ENCODE data around the gene SNX9. TPM values are rescaled to one million over a fixed set of nuclear protein-coding genes. Genes with fewer than 3 reads are reported as not detected.

Gene SNX9
- total and polyA plus RNA-seq, 2 donors (not counting 1 experiment from before 2014, with no cell fraction given): 10.0 to 50.7 TPM

- POLR2A ChIA-PET: no interaction called here
- peaks cover 97% of the 10 kb centered on the region for H3K79me2 ChIP-seq (ENCODE audit: control insufficient read depth, insufficient read depth, low read length)
- no peak overlapping the region for H3K4me2 ChIP-seq (replicated peaks; ENCODE audit: low read depth, low read length, poor library complexity, severe bottlenecking)
- intact Hi-C loops (cut with micrococcal nuclease): no loop called here
- H3K9me3 ChIP-seq (ENCODE audit: control extremely low read depth in 1 of 3, control insufficient read depth in 2 of 3, insufficient read depth in 1 of 3, low read length in 2 of 3): peaks cover 0 to 15% (median 9%) of the 10 kb centered on the region in 3 donors
- H3K27ac Mint-ChIP-seq: no peak overlapping the region
- H3K36me3 ChIP-seq (replicated peaks in 1 of 2; ENCODE audit: control extremely low read depth in 1 of 2, control insufficient read depth in 1 of 2, extremely low read depth in 1 of 2, insufficient read depth in 2 of 2, low read length in 1 of 2): peaks cover 1 to 4% of the 10 kb centered on the region in 2 experiments
- H3K27ac ChIP-seq (ENCODE audit: low read length in 2 of 2): no peak overlapping the region
- DNase-seq (no peak), ATAC-seq (ENCODE audit: low read depth) (no peak)
- no peaks in the 10 kb centered on the region for H3K27me3 Mint-ChIP-seq
- H3K4me3 ChIP-seq (ENCODE audit: control extremely low read depth in 1 of 5, extremely low read depth in 1 of 5, insufficient read depth in 1 of 5, low read depth in 2 of 5, low read length in 4 of 5): no peak overlapping the region
- WGBS (ENCODE audit: insufficient coverage): 100% methylated on average over 1 of the region's 3 CpGs
- H4K20me1 ChIP-seq (ENCODE audit: control insufficient read depth, insufficient read depth, low read length, poor library complexity, severe bottlenecking): peaks cover 72% of the 10 kb centered on the region
- CTCF ChIA-PET: interaction anchor here (1.6 kb wide), 2 partner anchors 41 to 76 kb away, joined by 5 to 9 read pairs; no protein-coding TSS in a partner anchor
- H3K9ac ChIP-seq (ENCODE audit: low read length): no peak overlapping the region
- no peak overlapping the region for H3K4me3 Mint-ChIP-seq
- peaks cover 25 to 30% of the 10 kb centered on the region in 2 donors for H3K4me1 ChIP-seq (ENCODE audit: control insufficient read depth in 2 of 2, insufficient read depth in 2 of 2, low read length in 2 of 2)
- H2AFZ ChIP-seq (ENCODE audit: insufficient read depth, low read depth, low read length, poor library complexity, severe bottlenecking): no peak overlapping the region
- H3K27me3 ChIP-seq (replicated peaks in 1 of 4; ENCODE audit: control extremely low read depth in 1 of 4, control insufficient read depth in 3 of 4, insufficient read depth in 4 of 4, low read length in 3 of 4): no peaks in the 10 kb centered on the region
- H3K4me1 Mint-ChIP-seq: peaks cover 65% of the 10 kb centered on the region
- no peaks in the 10 kb centered on the region for H3K9me3 Mint-ChIP-seq (ENCODE audit: insufficient read depth)
- TF ChIP-seq EZH2 (IDR thresholded peaks at IDR 0.05; ENCODE audit: borderline replicate concordance, insufficient read depth, low read depth, low read length, poor library complexity, severe bottlenecking) (no peak), CTCF (IDR thresholded peaks at IDR 0.05) (no peak)
These were observed 9.4 kb downstream of the SNX9 start for GRCh38 chr6:157832250-157832967.

GRCh38 chr6:157834549-157834948 lies 11.5 kb downstream of the SNX9 start:
- TF ChIP-seq CTCF (IDR thresholded peaks at IDR 0.05) (no peak), EZH2 (IDR thresholded peaks at IDR 0.05; ENCODE audit: borderline replicate concordance, insufficient read depth, low read depth, low read length, poor library complexity, severe bottlenecking) (no peak)
- Mint-ChIP-seq H3K9me3 (ENCODE audit: insufficient read depth) (no peaks in the 10 kb centered on the region), H3K4me1 (peaks cover 71% of the 10 kb centered on the region), H3K27me3 (no peaks in the 10 kb centered on the region), H3K27ac (no peak overlapping the region), H3K4me3 (peak overlapping the region; percentile 42)
- H3K4me2 ChIP-seq (replicated peaks; ENCODE audit: low read depth, low read length, poor library complexity, severe bottlenecking): no peak overlapping the region
- H4K20me1 ChIP-seq (ENCODE audit: control insufficient read depth, insufficient read depth, low read length, poor library complexity, severe bottlenecking): peaks cover 65% of the 10 kb centered on the region
- peaks cover 0 to 15% (median 9%) of the 10 kb centered on the region in 3 donors for H3K9me3 ChIP-seq (ENCODE audit: control extremely low read depth in 1 of 3, control insufficient read depth in 2 of 3, insufficient read depth in 1 of 3, low read length in 2 of 3)
- DNase-seq (no peak), ATAC-seq (ENCODE audit: low read depth) (no peak)
- H3K27ac ChIP-seq (ENCODE audit: low read length in 2 of 2): no peak overlapping the region
- peaks cover 33 to 36% of the 10 kb centered on the region in 2 donors for H3K4me1 ChIP-seq (ENCODE audit: control insufficient read depth in 2 of 2, insufficient read depth in 2 of 2, low read length in 2 of 2)
- no peak overlapping the region for H2AFZ ChIP-seq (ENCODE audit: insufficient read depth, low read depth, low read length, poor library complexity, severe bottlenecking)
- peaks cover 100% of the 10 kb centered on the region for H3K79me2 ChIP-seq (ENCODE audit: control insufficient read depth, insufficient read depth, low read length)
- 97% methylated on average over 4 of the region's 6 CpGs for WGBS (ENCODE audit: insufficient coverage)
- intact Hi-C loops (cut with micrococcal nuclease): no loop called here
- H3K9ac ChIP-seq (ENCODE audit: low read length): no peak overlapping the region
- ChIA-PET POLR2A (no interaction called here), CTCF (interaction anchor here (0.9 to 1.7 kb wide), 4 partner anchors 23 to 78 kb away, joined by 3 to 7 read pairs (median 4); no protein-coding TSS in a partner anchor)
- H3K36me3 ChIP-seq (replicated peaks in 1 of 2; ENCODE audit: control extremely low read depth in 1 of 2, control insufficient read depth in 1 of 2, extremely low read depth in 1 of 2, insufficient read depth in 2 of 2, low read length in 1 of 2): peaks cover 0 to 4% of the 10 kb centered on the region in 2 experiments
- no peak overlapping the region for H3K4me3 ChIP-seq (ENCODE audit: control extremely low read depth in 1 of 5, extremely low read depth in 1 of 5, insufficient read depth in 1 of 5, low read depth in 2 of 5, low read length in 4 of 5)
- H3K27me3 ChIP-seq (replicated peaks in 1 of 4; ENCODE audit: control extremely low read depth in 1 of 4, control insufficient read depth in 3 of 4, insufficient read depth in 4 of 4, low read length in 3 of 4): no peaks in the 10 kb centered on the region

Data from B cell (primary cell).